ENCODE results near the gene SLC2A4RG.

GRCh38 chr20:63696628-63697356 lies 42.8 kb upstream of the SLC2A4RG start, which contains the start of gene TNFRSF6B:
- TF ChIP-seq CTCF (IDR thresholded peaks at IDR 0.05) (no peak), POLR2A (IDR thresholded peaks at IDR 0.05) (peak; percentile 41), POLR2AphosphoS5 (IDR thresholded peaks at IDR 0.05) (peak in 2 of 3 donors; percentile 41 to 56), EP300 (IDR thresholded peaks at IDR 0.05; ENCODE audit: low read depth) (no peak)
